CD4-positive, alpha-beta T cell treated with Interleukin-1 beta for 1 hour (primary cell): Measurements from ENCODE around the gene MRPL28.
A peak's percentile ranks its signal among the peaks of the same experiment; 100 is the strongest.
"Not testable (repeated sequence)": the region's sequence is repeated elsewhere in the genome, so short reads cannot be mapped to it uniquely, and the experiment has no call there.

Experiments used
- DNase-seq, 2 donors: peaks; one replicate each; pipeline ENCODE4 v3.0.0-alpha.2; 2020 to 2022

MRPL28 gene

DNA sequence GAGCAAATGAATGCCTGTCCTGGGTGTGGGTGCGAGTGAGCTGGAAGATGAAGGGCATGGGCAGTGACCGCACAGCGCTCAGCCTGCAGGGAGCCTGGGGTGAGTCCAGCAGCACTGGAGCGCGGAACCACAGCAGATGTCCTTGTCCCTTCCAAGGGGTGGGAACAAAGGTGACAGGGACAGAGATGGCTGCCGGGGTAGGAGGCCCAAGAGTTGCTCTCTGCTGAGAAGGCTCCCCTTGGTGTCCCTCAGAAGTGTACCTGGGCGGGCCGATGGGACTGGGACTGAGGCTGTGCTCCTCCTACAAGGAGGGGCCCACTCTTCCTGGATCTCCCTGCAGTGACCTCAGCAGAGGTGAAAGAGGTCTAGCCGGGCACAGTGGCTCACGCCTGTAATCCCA lies 19.0 kb upstream of the MRPL28 start:
- no peak for DNase-seq

DNA sequence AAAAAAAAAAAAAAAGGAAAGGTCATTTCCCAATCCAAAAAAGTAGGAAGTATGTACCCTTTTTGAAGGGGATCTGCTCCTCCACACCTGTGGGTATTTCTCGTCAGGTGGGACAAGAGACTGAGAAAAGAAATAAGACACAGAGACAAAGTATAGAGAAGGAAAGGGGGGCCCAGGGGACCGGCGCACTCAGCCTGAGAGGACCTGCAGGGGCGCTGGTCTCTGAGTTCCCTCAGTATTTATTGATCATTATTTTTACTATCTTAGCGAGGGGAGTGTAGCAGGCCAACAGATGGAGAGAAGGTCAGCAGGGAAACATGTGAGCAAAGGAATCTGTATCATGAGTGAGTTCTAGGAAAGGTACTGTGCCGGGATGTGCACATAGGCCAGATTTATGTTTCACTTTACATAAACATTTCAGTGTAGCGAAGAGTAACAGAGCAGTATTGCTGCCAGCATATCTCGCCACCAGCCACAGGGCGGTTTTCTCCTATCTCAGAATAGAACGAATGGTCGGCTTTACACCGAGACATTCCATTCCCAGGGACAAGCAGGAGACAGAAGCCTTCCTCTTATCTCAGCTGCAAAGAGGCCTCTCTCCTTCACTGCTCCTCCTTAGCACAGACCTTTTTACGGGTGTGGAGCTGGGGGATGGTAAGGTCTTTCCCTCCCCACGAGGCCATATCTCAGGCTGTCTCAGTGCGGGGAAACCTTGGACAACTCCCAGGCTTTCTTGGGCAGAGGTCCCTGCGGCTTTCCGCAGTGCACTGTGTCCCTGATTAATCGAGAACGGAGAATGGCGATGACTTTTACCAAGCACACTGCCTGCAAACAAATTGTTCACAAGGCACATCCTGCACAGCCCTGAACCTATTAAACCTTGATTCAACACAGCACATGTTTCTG lies 17.7 kb upstream of the MRPL28 start:
- not testable (repeated sequence) for DNase-seq

DNA sequence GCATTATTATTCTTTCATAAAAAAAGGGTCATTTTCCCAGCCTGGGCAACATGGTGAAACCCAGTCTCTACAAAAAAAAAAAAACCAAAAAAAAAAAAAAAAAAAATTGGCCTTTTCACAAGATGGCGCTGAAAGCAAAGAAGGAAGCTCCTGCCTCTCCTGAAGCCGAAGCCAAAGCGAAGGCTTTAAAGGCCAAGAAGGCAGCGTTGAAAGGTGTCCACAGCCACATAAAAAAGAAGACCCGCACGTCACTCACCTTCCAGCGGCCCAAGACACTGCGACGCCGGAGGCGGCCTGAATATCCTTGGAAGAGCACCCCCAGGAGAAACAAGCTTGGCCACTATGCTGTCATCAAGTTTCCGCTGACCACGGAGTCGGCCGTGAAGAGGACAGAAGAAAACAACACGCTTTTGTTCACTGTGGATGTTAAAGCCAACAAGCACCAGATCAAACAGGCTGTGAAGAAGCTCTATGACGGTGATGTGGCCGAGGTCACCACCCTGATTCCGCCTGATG lies 16.4 kb upstream of the MRPL28 start:
- DNase-seq: no peak

DNA sequence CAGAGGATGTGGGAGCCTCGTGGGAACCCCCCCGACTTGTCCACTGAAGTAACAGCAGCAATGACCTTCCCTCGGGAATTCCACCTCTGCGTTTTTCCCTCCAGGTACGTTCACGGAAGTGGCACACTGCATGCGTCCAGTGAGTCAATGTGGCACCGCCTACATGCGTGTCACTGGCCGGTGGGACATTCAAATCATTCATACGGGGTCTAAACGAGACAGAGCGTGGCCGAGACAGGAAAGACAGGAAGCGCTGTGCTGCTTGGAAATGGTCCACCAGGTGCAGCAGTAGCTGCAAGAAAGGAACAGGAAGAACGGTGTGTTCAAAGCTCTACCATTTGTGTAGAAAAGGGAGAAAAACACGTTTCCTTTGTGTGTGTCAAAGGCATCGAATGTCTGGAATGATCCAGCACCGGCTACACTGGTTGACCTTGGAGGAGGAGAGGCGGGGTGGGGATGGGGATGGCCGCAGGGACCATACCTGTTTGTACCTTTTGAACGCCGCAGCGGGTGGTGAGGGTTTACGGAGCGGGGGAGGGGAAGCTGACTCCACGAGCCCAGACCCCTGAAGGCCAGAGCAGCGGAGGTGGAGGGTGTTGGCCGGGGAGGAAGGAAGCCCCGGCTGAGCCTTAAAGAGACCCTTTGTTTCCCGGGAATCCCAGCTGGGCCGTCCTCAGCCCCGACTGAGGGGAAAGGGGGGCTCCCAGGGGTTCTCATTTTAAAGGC lies 13.2 kb upstream of the MRPL28 start:
- DNase-seq: peak; percentile 48

DNA sequence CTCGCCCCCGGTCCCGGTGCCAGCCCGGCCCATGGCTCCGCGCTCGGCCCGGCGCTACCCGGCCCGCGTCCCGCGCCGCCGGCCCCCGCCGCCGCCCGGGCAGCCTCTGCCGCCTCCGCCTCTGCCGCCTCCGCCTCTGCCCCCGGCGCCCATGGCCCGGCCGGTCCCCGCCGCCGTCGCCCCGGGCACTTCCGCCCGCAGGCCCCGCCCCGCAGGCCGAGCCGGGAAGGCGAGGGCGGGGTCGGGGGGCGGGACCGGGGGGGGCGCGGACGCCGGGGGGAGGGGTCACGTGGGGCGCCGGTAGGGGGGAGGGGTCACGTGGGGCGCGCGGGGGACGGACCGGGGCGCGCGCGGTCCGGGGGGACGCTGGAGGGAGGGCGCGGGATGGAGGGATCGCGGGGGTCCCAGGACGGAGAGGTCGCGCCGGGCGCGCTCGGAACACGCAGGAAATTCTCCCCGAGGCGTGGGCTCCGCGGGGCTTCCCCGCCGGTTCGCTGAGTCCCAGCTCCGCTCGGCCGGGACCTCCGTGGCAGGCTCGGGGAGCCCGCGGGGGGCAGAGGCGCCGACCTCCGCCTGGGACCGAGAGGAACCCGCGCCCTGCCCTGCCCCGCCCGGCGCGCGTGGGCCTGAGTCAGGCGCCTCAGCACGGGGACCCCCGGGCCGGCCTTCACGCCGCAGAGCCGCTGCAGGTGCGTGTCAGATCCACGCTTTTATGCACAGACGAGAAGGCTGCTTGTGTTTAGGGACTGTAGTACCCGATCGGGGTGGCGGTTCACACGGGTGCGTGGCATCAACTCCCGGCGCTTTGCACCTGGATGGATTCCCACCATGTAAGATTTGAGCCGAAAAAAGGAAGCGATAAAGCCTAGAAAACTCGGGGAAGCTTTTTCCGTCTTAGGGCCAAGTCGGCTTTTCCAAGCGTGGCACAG lies 11.7 kb upstream of the MRPL28 start, which contains the start of gene PGAP6:
Gene PGAP6, minus strand, starts transcription at position 190 of the 929 bp plus-strand sequence. Its CDS starts 157 bp downstream, at position 33.
- DNase-seq: peak; percentile 65 to 74

DNA sequence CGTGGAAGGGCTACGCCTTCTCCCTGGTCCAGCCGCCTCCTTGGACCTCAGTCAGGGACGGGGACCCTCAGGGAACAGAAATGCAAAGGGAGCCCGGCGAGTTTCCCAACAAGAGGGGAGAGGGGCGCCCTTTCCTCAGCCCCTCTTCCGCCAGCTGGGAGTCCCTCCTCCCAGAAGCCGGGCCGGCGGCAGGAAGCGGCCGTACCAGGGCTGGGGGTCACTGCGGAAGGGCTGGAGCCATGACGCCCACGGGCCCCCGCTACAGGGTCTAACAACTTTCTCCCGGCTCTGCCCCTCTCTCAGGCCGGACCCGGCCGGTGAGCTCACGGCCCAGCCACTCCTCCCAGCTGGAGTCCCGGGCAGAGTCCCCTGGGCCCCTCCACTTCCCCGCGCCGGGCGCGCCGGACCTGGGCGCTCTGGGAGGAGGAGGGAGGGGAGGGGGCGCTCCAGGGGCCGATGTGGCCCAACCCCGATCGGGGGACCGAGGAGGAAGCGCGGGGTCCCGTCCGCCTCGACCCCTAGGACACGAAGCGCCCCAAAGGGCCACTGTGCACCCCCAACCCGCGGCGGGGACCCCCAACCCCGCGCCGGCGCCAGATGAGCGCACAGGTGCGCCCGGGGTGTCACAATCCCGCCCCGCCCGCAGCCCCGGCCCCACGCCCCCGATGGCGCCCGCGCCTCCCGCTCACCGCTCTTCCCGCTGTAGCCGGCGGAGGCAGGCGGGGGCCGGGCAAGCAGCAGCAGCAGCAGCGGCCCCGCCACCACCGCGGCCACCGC lies 10.9 kb upstream of the MRPL28 start:
- DNase-seq: no peak

DNA sequence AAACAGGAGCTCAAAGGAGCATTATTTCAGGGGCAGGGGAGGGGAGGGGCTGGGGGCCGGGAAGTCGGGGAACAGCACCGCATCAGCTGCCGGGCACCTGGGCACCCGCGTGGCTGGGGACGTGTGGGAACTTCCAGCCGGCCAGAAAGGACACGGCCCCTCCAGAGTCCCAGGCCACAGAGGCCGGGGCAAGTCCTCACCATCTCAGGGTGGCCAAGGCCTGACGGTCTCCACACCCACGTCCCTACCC lies 10.3 kb upstream of the MRPL28 start:
- DNase-seq: no peak

DNA sequence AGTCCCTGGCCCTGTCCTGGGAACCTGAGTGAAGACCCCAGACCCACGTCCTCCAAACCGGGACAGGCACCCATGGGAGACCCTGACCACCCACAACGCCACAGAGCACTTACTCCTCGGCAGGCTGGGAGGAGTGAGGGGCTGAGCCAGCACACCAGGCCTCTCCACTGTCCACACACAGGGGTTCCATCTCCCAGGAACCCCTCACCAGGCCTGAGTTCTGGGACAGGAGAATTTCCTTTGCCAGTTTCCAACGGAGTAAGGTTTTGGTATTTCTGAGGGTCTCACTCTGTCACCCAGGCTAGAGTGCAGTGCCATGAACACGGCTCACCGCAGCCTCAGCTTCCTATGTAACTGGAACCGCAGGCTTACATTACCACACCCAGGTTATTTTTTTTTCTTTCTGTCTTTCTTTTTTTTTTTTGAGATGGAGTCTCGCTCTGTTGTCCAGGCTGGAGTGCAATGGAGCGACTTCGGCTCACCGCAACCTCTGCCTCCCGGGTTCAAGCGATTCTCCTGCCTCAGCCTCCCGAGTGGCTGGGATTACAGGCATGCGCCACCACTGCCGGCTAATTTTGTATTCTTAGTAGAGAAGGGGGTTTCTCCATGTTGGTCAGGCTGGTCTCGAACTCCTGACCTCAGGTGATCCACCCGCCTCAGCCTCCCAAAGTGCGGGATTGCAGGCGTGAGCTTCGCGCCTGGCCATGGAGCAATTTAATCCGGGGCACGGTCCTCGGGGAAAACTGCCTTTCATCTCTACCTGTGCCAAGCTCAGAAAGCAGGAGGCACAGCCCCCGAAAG lies 9.8 kb upstream of the MRPL28 start:
- peak in 1 of 2 donors; percentile 39 for DNase-seq

DNA sequence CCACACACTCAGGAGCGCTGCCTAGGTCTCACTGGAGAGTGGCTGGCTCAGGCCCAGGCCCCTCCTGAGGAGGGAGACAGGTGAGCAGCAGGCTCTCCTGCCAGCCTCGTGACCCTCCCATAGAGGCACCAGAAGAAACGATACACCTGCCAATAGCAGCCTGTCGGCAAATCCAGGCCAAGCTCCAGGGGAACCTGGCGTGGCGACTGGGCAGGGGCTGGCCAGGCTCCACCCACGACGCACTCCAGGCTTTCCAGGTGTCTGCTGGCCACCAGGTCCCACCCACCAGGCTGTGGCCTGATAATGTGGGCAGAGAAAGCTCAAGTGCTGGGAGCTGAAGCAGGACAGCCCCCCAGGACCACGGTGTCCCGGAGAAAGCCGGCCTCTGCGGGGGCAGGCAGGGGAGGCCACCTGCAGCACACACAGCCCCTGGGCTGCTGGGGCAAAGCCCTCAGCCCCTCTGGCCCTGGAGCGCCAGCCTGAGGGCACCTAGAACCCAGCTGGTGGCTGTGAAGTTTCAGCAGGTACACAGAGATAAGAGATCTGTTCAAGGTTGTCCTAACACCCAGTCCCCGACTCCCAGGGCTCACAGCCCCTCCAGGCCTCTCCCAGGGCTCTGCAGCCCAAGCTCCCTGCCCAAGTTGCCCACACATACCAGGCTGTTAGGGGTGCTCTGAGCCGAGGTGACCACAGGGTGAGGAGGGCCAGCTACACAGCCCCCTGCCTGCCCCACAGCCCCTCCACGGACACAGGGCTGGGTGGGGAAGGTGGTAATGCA lies 9.0 kb upstream of the MRPL28 start:
- DNase-seq: no peak

DNA sequence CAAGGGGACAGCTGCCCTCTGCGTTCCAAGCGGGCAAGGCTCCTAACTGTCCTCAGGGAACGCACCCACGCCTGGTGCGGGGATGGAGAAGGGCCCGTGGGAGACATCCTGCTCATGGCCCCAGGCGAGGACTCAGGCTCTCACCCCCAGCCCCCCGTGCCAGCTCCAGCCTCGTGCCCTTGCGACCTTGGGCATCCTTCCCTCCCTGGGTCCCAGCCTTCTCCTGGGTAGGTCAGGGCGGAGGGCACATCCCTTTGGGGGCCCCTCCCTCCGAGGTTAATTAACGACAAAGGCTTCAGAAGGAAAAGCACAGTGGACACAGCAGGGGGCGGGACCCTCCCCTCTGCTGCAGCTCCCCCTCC lies 8.5 kb upstream of the MRPL28 start:
- DNase-seq: no peak

DNA sequence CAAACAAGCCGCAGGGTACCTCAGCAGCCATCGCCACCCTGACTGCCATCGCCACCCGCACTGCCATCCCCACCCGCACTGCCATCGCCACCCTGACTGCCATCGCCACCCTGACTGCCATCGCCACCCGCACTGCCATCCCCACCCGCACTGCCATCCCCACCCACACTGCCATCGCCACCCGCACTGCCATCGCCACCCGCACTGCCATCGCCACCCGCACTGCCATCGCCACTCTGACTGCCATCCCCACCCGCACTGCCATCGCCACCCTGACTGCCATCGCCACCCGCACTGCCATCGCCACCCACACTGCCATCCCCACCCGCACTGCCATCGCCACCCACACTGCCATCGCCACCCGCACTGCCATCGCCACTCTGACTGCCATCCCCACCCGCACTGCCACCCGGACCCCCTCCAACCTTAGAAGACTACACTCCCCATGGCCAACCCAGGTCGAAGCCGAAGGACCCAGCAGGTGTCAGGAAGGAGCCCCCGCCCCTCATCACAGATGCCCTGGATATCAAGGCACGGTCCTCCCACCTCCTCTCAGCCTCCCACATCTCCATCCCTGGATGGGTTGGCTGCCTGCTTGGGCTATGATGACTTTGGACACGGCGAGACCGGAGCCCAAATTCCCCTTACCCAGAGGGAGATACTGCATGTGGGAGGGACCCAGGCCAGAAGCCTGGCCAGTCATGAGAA lies 7.9 kb upstream of the MRPL28 start:
- not testable (repeated sequence) for DNase-seq

DNA sequence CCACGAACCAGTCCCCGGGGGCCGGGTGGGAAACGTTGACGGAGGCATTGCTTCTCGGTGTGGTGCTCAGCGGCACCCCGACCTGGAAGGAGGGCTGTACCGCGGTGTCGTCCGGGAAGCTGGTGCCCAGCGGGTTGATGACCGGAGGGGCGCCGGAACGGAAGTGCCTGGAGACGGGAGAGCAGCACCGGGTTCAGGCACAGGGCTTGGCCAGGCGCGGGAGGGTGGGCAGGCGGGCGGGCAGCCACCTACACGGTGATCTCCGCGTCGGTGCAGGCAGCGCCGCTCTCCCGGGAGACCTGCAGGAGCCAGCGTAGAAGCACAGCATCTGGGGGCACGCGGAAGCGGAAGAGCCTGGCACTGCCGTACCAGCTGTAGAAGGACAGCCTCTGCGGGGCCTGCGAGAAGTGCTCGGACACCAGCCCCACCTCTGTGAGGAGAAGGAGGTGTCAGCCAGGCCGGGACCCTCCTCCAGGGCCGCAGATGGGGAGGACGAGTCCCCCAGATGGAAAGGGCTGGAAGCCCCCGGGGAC lies 7.1 kb upstream of the MRPL28 start:
- no peak for DNase-seq

DNA sequence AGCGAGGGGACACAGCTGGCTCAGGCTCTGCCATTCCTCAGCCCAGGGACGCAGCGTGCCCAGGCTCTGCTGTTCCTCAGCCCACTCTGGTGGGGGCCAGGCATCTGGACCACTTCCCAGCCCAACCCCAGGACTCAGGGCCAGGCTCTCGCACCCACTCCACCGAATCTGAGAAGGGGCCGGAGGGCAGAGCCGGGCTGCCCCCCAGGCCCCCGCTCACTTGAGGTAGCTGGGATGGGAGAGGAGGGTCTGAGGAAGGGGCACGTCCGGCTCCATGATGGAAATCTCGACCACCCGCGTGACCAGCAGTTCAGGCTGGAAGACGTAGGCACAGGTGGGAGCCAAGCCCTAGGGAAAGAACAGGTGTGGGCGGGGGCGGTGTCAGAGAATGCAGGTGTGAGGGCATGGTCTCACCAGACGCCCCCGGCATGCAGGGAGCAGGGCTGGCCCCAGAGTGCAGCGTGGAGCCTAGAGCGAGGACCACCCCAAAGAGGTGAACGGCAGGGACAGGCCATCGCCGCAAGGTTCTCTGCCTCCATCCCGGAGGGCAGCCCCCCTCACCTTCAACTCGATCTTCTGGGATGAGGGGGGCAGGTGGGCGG lies 6.6 kb upstream of the MRPL28 start:
- no peak for DNase-seq

DNA sequence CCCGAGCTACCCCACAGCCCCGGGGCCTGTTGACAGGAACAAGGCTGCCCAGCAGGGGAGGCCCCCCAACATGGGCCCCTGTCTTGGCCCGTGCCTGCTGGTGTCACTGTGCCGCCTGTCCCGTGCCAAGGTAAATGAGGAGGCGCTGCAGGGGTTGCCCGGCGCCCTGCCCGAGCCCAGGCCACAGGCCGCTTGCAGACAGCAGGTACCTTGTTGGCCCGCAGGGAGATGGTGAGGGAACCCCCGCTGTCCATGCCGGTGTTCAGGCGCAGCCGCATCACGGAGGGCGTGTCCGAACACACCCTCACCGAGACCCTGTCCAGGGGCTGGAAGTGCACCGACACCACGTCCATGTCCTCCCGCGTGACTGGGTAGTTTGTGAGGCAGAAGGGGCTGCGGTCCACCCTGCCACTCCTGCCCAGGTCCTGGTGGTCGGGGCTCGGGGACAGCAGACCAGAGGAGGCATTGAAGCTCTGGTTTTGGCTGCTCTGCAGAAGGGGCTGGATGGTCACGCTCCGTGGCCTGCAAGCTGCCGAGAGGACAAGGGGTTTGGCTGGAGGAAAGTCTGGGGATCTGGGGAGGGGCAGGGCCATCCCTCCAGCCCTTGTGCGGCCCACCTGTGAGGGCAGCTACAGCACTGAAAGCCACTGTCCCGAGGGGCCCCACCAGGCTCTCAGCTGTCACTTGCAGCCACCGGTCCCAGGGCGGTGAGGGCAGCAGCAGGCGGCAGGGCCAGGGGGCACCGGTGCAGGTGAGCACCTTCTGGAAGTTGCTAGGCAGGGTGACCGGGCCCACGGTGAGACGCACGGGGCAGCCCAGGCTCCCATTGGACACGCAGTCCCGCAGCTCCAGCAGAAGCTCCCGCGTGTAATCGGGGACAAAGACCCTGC lies 5.8 kb upstream of the MRPL28 start:
- no peak for DNase-seq

DNA sequence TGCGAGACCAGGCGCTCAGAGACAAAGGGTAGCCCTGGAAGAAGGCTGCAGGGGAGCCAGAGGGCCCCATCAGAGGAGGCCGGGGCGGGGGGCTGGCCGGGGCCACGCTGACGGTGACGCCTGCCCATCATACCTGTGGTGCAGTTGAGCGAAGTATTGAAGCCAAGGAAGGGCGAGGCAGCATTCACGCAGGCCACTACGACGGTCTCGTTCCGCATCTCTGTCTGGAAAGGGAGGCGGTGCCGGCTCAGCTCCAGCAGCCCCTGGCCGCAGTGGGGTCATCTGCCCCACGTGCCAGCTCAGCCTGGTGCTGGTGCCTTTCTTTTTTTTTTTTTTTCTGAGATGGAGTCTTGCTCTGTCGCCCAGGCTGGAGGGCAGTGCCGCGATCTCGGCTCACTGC lies 4.9 kb upstream of the MRPL28 start:
- no peak for DNase-seq

DNA sequence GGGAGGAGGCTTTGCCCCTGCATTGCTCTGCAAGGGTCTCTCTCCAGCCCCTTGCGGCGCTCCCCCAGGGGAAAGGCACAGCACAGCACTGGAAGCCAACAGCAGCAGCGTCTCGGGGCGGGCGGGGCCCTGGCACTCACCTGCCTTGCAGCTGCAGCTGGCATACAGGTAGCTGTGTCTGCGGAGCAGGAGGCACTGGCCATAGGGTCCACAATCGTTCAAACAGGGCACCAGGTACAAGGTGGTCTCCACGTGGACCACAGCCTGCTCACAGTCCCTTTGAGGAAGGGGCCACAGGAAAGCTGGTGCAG lies 4.2 kb upstream of the MRPL28 start:
- DNase-seq: no peak

DNA sequence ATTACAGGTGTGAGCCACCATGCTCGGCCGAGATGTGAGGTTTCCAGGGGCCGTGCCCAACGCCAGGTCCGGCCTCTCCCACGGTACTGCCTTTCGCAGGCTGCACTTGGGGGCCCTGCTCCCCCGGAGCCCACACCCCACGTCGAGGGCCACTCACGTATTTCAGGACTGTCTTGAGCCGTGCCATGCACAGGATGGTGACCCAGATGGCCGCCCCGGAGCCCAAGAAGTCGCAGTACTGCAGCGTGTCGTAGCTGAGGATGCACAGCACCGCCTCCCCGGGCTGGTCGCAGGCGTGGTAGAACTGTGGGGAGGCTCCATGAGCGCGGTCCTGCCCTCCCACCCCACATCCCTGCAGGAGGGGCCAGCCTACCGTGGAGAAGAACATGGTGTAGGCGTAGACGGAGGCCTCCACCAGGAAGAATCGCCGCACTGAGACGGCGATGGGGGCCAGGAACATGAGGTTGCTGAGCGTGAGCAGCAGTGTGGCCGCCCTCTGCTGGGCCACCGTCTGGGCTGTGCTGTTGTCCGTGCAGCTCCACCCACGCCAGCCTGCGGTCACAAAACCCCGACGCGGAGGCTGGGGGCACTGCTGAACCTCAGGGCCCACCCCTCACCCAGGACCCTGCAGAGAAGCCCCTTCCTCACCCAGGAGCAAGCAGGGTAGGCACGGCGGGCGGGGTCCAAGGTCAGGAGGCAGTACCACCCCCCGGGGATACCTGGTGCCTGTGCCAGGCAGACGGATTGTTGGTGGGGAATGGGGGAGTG lies 3.7 kb upstream of the MRPL28 start:
- DNase-seq: no peak
